ENCODE results near the gene SORCS2. TPM values are rescaled to one million over a fixed set of nuclear protein-coding genes. Genes with fewer than 3 reads are reported as not detected.

Gene SORCS2
- total RNA-seq, 1 donor from 2014 or later: 2.8 TPM

- DNase-seq (ENCODE audit: low read depth): peak; percentile 75
Measured at GRCh38 chr4:7217474-7218321, 25.4 kb downstream of the SORCS2 start.

GRCh38 chr4:7218686-7219085, 26.3 kb downstream of the SORCS2 start:
- DNase-seq (ENCODE audit: low read depth): no peak

GRCh38 chr4:7222521-7222920, 30.2 kb downstream of the SORCS2 start:
- DNase-seq (ENCODE audit: low read depth): peak; percentile 72

- peak; percentile 68 for DNase-seq (ENCODE audit: low read depth)
Measured at GRCh38 chr4:7223541-7223940, 31.2 kb downstream of the SORCS2 start.

GRCh38 chr4:7224001-7224400, 31.7 kb downstream of the SORCS2 start:
- no peak for DNase-seq (ENCODE audit: low read depth)

- DNase-seq (ENCODE audit: low read depth): no peak
Measured at GRCh38 chr4:7224878-7225533, 32.7 kb downstream of the SORCS2 start.

GRCh38 chr4:7226439-7226838, 34.1 kb downstream of the SORCS2 start:
- DNase-seq (ENCODE audit: low read depth): no peak

- no peak for DNase-seq (ENCODE audit: low read depth)
Measured at GRCh38 chr4:7227008-7227407, 34.7 kb downstream of the SORCS2 start.

- no peak for DNase-seq (ENCODE audit: low read depth)
Measured at GRCh38 chr4:7228734-7229133, 36.4 kb downstream of the SORCS2 start.

GRCh38 chr4:7232061-7232650, 39.8 kb downstream of the SORCS2 start:
- no peak for DNase-seq (ENCODE audit: low read depth)

GRCh38 chr4:7233006-7233580, 40.8 kb downstream of the SORCS2 start:
- DNase-seq (ENCODE audit: low read depth): no peak

- no peak for DNase-seq (ENCODE audit: low read depth)
Measured at GRCh38 chr4:7233601-7234000, 41.3 kb downstream of the SORCS2 start.

- DNase-seq (ENCODE audit: low read depth): no peak
Measured at GRCh38 chr4:7234355-7235029, 42.2 kb downstream of the SORCS2 start.

- DNase-seq (ENCODE audit: low read depth): no peak
Measured at GRCh38 chr4:7235030-7235380, 42.7 kb downstream of the SORCS2 start.

GRCh38 chr4:7236847-7237246, 44.5 kb downstream of the SORCS2 start:
- no peak for DNase-seq (ENCODE audit: low read depth)

- DNase-seq (ENCODE audit: low read depth): no peak
Measured at GRCh38 chr4:7237873-7238272, 45.5 kb downstream of the SORCS2 start.

- DNase-seq (ENCODE audit: low read depth): no peak
Measured at GRCh38 chr4:7238300-7238960, 46.1 kb downstream of the SORCS2 start.

- no peak for DNase-seq (ENCODE audit: low read depth)
Measured at GRCh38 chr4:7239101-7239820, 46.9 kb downstream of the SORCS2 start.

- DNase-seq (ENCODE audit: low read depth): no peak
Measured at GRCh38 chr4:7239844-7240243, 47.5 kb downstream of the SORCS2 start.

- no peak for DNase-seq (ENCODE audit: low read depth)
Measured at GRCh38 chr4:7240306-7240705, 48.0 kb downstream of the SORCS2 start.

Data from myocyte (in vitro differentiated cells).